Esophagus mucosa (tissue), 1 donor: ENCODE measurements around the gene PGS1. TPM values are rescaled to one million over a fixed set of nuclear protein-coding genes. Genes with fewer than 3 reads are reported as not detected.

Source experiments
- ATAC-seq: fragments of 200-7000 bp; cut with Tn5 transposase; one replicate; pipeline ENCODE4 v1.9.1; 2020
- total RNA-seq: library from RNA; stranded (reverse); gene quantifications from one replicate; pipeline ENCODE4 v1.2.4, GENCODE V29; 2023
- donor health status: DM: yes; HTN: yes; CAD: no.

PGS1 gene
- total RNA-seq, 1 donor from 2014 or later, result 15.9 TPM

- ATAC-seq, result no peak
These were observed 48.7 kb downstream of the PGS1 start for GRCh38 chr17:78427140-78427539.

DNA sequence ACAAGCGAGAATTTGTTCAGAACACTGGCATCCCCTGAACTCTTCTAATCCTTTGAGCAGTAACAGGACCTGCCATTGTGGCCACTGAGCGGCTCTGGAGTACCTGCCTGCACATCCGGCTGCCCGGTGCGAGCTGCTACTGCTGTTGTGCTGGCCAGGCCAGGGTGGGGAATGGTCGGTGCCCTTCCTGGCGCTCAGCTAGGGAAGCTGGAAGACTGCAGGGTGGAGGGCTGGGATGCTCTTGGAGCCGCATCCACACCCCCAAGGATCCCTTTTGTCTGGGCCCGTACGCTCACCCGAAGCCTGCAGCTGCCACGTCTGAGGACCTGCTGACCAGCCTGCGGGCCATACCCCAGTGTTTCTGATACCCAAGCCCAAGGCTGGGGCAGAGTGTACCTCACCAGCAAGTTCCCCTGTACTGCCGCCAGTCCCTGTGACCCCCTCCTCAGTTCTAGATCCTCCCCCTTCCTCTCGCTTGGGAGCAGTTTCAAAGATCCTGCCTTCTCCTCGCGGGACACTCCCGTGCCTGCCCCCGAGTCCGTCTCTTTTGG, 49.7 kb downstream of the PGS1 start:
- ATAC-seq, result no peak

DNA sequence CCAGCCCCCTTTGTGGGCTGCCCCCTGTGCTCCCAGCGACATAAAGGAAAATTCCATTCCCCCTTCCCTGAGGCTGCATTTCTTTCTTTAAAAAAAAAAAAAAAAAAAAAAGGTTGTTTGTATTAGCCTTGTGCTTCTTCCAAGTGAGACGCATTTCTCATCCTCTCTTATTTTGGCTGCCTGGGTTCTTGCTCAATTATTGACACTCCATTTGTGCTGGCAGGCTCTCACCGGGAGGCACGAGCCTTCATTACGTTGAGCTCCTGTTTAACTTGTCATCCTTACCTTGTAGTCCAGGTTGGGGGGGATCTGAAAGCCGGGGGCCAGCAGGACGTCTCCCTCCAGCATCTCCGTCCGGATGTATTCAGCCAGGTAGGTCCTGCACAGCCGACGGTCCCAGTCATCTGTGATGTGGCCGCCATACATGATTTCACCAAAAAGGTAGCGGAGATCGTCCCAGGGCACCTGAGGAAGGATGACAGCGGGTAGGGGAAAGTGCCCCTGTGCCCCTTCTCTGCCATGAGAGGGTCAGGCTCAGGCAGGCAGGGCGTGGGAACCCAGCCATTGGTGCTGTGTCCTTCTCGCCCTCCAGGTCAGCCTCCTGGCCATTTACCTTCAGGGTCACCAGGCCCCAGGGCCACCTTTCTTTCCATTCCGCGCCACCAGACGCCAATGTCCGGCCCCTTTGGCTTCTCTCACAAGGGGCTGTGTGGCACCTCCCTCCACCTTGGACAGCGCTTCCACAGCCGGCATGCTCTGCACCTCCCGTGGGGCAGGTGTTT, 50.6 kb downstream of the PGS1 start:
- ATAC-seq, result no peak

DNA sequence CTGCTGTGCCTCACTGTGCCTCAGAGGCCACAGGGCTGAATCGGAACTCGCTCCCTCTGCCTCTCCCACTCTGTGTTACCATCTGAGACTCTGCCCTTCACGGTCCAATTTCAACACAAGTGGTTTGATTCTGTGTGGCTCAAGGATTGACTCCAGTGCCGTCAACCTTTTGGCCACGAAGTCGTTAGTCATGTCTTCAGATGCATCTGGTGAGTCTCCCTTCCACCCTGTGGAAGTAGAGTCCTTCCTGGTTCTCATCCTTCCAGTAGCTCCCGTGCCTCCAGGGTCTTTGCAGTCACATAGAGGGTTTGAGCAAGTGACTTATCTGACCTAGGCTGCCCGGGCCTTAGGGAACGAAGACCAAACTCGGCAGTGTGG, 51.2 kb downstream of the PGS1 start:
- no peak for ATAC-seq

- ATAC-seq, result no peak
These were observed 52.6 kb downstream of the PGS1 start for GRCh38 chr17:78430892-78431691.

DNA sequence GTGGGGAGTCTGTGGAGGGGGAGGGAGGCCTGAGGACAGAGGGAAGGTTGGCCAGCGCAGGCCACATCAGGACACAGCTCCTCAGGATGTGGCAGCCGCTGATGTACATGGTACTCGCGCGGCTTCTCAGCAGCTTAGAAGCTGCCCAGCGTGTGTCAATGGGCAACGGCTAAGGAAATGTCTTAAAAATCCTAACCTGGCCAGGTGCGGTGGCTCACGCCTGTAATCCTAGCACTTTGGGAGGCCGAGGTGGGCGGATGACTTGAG, 53.2 kb downstream of the PGS1 start:
- no peak for ATAC-seq

GRCh38 chr17:78432226-78433012, 54.0 kb downstream of the PGS1 start:
- ATAC-seq, result no peak

DNA sequence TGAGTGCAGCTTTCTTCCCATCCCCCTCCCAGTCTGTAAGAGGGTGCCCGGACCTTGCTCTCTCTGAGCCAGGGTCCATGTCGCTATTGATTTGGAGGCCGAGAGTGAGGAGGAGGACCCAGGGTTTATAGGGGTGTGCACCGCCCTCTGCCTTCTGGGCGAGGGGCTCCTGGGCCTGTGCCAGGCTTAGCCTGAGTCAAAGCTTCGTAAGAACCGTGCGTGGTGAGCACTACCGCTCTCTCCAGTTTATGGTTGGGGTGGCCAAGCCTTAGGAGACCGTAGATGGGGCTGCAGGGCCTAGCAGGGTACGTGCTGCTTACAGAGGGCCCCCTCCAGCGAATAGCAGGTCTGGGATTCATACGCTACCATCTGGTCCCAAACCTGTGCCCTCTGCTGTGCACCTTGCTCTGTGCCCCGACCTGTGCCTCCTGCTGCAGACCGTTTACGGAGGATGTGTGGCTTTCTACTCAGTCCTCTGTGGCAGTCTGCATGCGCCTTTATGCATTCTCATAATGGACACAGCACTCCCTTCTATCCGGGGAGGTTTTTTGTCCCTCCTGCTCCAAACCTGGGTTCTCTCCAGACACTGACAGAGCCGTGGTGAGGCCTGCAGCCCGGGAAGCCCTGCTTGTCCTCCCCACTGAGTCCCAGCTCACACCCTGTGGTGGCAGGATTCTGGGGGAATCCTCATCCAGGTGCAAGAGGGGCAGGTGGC, 54.7 kb downstream of the PGS1 start:
- no peak for ATAC-seq

DNA sequence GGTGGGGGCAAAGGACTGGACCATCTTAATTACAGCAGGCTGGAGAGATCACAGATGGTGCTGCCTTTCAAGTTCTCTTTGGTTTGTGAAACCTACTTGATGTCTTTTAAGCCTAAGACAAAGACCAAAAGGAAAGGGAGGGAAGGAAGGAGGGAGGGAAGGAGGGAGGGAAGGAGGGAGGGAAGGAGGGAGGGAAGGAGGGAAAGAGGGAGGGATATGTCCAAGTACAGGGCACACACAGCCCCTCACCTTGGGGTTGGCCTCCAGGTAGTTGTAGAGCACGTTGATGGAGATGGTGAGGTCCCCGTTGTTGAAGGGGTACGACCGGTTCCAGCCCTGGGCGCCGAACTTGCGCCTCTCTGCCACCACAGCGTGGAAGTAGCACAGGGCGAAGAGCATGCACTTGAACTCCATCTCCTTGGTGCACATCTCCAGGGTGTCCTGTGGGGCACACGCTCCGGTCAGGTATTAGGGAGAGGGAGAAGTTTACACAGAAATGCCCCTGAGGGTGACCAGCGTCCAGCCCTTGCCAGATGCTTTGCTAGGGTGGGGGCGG, 55.4 kb downstream of the PGS1 start:
- ATAC-seq, result no peak

- no peak for ATAC-seq
These were observed 56.2 kb downstream of the PGS1 start for GRCh38 chr17:78434455-78435329.

DNA sequence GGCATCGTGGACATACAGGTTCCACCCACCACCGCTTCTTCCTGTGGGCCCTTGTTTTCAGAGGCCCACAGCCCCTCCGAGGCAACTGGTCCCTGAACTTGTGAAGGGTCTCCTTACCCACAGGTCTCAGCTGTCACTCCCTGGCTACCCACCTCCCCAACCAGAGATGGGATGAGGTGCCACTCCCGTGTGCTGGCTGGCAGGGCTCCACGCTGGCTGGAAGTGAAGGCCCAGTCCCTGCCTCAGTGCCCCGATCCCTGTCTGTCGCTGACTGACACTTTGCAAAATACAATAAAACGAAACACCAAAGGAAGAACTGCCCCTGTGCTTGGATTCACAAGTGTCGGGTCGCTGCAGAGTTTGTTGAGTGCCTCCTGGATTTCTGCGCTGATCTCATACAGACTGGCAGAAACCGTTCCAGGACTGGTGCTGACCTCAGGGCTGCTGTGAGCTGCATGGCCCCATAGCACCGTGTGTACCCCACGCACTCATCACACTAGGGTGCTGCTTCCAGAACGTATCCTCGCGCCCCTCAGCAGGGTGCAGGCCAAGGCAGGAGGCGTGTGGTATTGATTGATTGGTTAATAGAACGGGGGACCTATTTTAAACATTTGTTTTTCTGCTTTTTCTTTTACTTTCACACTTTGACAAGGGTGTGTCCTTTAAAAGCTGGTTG, 57.0 kb downstream of the PGS1 start:
- ATAC-seq, result no peak

DNA sequence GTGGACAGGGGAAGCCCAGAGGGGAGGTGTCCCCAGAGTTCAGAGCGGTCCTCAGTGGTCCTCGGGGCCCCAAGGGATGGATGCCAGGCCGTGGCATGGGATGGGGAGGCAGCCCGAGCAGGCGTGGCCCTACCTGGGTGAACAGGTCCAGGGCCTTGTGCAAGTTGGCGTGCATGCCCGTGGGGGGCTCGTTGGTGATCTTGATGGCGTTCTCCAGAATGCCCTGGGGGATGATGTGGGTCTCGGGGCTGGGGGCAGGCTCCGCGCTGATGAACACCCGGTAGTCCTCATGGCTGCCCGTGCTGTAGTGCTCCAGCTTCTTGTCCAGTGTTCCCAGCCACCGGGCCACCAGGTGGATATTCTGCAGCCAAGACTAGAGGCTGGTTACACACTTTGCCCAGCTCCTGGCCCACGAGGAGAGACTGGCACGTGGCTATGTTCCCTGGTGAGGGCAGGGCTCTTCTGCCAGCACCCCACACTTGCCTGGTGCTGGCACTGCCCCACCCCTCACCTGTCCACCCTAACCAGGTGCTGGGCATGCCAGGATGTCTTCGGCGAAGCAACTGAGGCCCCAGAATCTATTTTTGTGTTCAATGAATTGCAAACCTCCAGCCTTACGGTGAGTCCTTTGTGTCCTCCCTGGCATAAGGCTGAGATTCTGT, 59.2 kb downstream of the PGS1 start:
- no peak for ATAC-seq

- no peak for ATAC-seq
These were observed 59.8 kb downstream of the PGS1 start for GRCh38 chr17:78438271-78438691.

- ATAC-seq, result no peak
These were observed 60.4 kb downstream of the PGS1 start for GRCh38 chr17:78438694-78439325.

GRCh38 chr17:78441271-78441971, 63.0 kb downstream of the PGS1 start:
- no peak for ATAC-seq

DNA sequence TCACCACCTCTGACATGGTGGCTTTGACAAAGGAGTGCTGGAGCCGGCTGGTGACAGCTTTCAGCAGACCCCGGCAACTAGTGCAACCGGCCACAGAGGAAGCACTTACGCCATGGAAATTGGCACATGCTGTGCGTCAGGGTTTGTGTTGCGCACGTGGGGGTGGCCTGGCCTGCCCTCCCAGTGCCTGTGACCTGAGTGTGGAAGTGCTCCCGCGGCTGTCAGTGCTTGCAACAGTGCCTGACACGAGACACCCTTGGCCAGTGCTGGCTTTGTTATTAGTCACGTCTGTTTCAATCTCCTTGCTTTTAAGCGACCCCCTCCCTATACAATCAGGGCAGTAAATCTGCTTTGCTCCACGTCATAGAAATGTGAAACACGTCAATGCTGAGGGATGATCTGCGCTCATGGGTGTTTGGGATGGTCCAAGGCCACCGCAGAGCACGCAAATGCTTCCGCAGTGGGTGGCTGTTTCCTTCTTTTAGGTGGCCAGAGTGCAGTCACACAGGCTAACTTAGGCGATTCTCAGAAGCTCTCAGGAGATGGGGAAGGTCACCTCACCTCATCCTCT, 64.3 kb downstream of the PGS1 start:
- peak; percentile 26 for ATAC-seq

- no peak for ATAC-seq
These were observed 65.9 kb downstream of the PGS1 start for GRCh38 chr17:78444392-78444791.

GRCh38 chr17:78446833-78447232, 68.4 kb downstream of the PGS1 start:
- ATAC-seq, result no peak
